ENCODE results near the gene FAF1. TPM values are rescaled to one million over a fixed set of nuclear protein-coding genes. Genes with fewer than 3 reads are reported as not detected.

Gene FAF1
- total RNA-seq, 4 donors from 2014 or later: 33.8 to 55.8 (median 45.6) TPM

DNA sequence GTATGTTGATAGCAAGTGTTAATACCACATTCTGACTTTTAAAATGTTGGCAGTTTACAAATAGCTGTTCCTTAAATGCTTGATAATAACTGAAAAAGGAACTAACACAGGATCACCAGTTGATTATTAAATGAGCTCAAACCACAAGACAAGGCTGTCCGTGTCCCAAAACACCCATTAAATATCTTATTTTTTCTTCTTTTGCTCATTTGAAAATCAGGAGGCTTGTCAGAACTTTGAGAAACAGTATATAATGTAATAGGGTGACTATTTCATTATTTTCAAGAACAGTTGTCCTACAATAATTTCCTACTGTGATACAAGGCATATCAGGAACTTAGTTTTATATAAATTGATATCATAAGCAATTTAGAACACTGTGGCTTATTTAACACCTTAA is 12.7 kb upstream of the FAF1 start:
- DNase-seq (ENCODE audit: low spot score in 2 of 2): no peak
- no peak for TF ChIP-seq POLR2A (IDR thresholded peaks at IDR 0.05)
- TF ChIP-seq CTCF (IDR thresholded peaks at IDR 0.05): no peak
- intact Hi-C loops (cut with DNase I; ENCODE audit: low total_unique reads): no loop called here
- no peak overlapping the region for H3K4me3 ChIP-seq (ENCODE audit: low read depth, poor library complexity, severe bottlenecking)
- 21 to 29% methylated on average over 1 of the region's 1 CpG for WGBS, 2 donors

GRCh38 chr1:50971748-50972305 is 11.8 kb upstream of the FAF1 start:
- H3K4me3 ChIP-seq (ENCODE audit: low read depth, poor library complexity, severe bottlenecking): no peak overlapping the region
- TF ChIP-seq POLR2A (IDR thresholded peaks at IDR 0.05): no peak
- TF ChIP-seq CTCF (IDR thresholded peaks at IDR 0.05): no peak
- DNase-seq (ENCODE audit: low spot score in 2 of 2): no peak
- intact Hi-C loops (cut with DNase I; ENCODE audit: low total_unique reads): no loop called here
- WGBS, 2 donors: 26 to 38% methylated on average over 6 of the region's 6 CpGs

- intact Hi-C loops (cut with DNase I; ENCODE audit: low total_unique reads): no loop called here
- TF ChIP-seq CTCF (IDR thresholded peaks at IDR 0.05): no peak
- no peak for TF ChIP-seq POLR2A (IDR thresholded peaks at IDR 0.05)
- 9 to 10% methylated on average over 7 of the region's 7 CpGs for WGBS, 2 donors
- peak overlapping the region; percentile 71 for H3K4me3 ChIP-seq (ENCODE audit: low read depth, poor library complexity, severe bottlenecking)
- DNase-seq (ENCODE audit: low spot score in 2 of 2): no peak
Measured at GRCh38 chr1:50970931-50971582, 11.0 kb upstream of the FAF1 start.

GRCh38 chr1:50970509-50970887 is 10.4 kb upstream of the FAF1 start:
- intact Hi-C loops (cut with DNase I; ENCODE audit: low total_unique reads): no loop called here
- DNase-seq (ENCODE audit: low spot score in 2 of 2): no peak
- no peak for TF ChIP-seq CTCF (IDR thresholded peaks at IDR 0.05)
- H3K4me3 ChIP-seq (ENCODE audit: low read depth, poor library complexity, severe bottlenecking): peak overlapping the region; percentile 71
- 6% methylated on average over 6 of the region's 6 CpGs for WGBS, 2 donors

DNA sequence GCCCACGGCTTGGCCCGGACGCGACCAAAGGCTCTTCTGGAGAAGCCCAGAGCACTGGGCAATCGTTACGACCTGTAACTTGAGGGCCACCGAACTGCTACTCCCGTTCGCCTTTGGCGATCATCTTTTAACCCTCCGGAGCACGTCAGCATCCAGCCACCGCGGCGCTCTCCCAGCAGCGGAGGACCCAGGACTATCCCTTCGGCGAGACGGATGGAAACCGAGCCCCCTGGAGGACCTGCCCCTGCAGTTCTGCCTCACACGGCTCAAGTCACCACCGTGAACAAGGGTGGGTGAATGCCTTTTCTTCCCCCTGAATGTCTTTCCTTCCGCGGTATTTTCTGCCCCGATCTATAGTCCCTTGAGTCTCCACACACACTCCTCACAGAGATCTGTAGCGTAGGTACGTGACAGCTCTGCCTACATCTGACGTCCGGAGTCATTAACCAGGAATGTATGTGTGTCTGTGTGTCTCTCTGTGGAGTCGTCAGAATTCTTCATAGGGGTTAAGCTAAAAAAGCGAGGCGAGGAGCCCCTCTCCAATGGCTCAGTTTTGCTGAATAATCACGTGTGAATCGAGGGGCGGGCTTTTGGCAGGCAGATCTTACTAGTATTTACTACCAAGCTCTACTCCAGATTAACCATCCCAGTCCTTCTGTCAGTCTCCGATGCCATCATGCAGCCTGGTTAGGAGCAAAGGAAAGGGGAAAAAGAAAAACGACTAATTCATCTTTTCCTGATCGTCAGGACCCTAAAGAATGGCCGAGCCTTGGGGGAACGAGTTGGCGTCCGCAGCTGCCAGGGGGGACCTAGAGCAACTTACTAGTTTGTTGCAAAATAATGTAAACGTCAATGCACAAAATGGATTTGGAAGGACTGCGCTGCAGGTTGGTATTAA is 9.8 kb upstream of the FAF1 start, which contains the start of gene CDKN2C:
Gene CDKN2C (plus strand): TSS at position 635 of the 898 bp plus-strand sequence. CDS start 124 bp downstream, at position 759.
- no peak for TF ChIP-seq POLR2A (IDR thresholded peaks at IDR 0.05)
- no peak for TF ChIP-seq CTCF (IDR thresholded peaks at IDR 0.05)
- 0% methylated on average over 38 to 44 of the region's 44 CpGs for WGBS, 2 donors
- peak within 1 kb of the TSS; percentile 71 for H3K4me3 ChIP-seq (ENCODE audit: low read depth, poor library complexity, severe bottlenecking)
- peak; percentile 92 to 96 for DNase-seq (ENCODE audit: low spot score in 2 of 2)
- intact Hi-C loops (cut with DNase I; ENCODE audit: low total_unique reads): no loop called here

Data from lower leg skin (tissue), 4 donors.